Body of pancreas (tissue), 4 donors: ENCODE measurements around the gene SERF2. TPM values are rescaled to one million over a fixed set of nuclear protein-coding genes. Genes with fewer than 3 reads are reported as not detected.

Source experiments
- ATAC-seq: fragments of 150-250 bp; one replicate; pipeline ENCODE4 v1.9.1; 2016
- DNase-seq, 4 donors: peaks; one replicate each; pipeline ENCODE4 v3.0.0-alpha.2; 2019
- H3K27ac ChIP-seq, 4 donors: fragments of 200-600 bp; sonication (generic); 1 replicate in 3 of 4; 2 replicates in 1 of 4; pipeline versions ENCODE4 v1.5.1 to v1.6.1; 2016 to 2019; ENCODE audit warnings: mild to moderate bottlenecking in 1 of 4, mixed read lengths in 1 of 4, moderate library complexity in 1 of 4
- H3K27me3 ChIP-seq, 2 donors: fragments of 200-600 bp; sonication (generic); one replicate each; pipeline ENCODE4 v1.6.0; 2016; ENCODE audit warnings: mild to moderate bottlenecking in 1 of 2
- H3K36me3 ChIP-seq, 2 donors: fragments of 200-600 bp; sonication (generic); replicated peaks in 1 of 2; 2 replicates each; pipeline ENCODE4 v1.5.1; 2016; ENCODE audit warnings: low read depth in 2 of 2; ENCODE audit not compliant: insufficient read depth in 1 of 2
- H3K4me1 ChIP-seq: fragments of 200-600 bp; sonication (generic); one replicate; pipeline ENCODE4 v1.6.0; 2016
- H3K4me3 ChIP-seq, 2 donors: fragments of 200-600 bp; sonication (generic); 1 replicate in 1 of 2; 2 replicates in 1 of 2; pipeline ENCODE4 v1.5.1; 2016 to 2019
- H3K9me3 ChIP-seq, 3 donors: fragments of 200-600 bp; sonication (generic); 1 replicate in 2 of 3; 2 replicates in 1 of 3; pipeline ENCODE4 v1.5.1; 2016
- POLR2A ChIP-seq, 3 donors: fragments of 450-650 bp; IDR thresholded peaks; one replicate each; pipeline ENCODE4 v1.6.1; 2016; ENCODE audit warnings: antibody characterized with exemption in 3 of 3, mild to moderate bottlenecking in 2 of 3
- WGBS, 2 donors: methylation state at CpG; one replicate each; pipeline ENCODE4 v1.1.5; 2017; 5-methylcytosine and 5-hydroxymethylcytosine counted together
- intact Hi-C: fragments of 100-400 bp; cut with DNase I; formaldehyde crosslinking; loops from one replicate; pipeline ENCODE4 v1.15.1; 2023
- total RNA-seq, 2 donors: library from RNA; depleted of rRNA; stranded (reverse); fragments of >200 nt; gene quantifications; one replicate each; pipeline ENCODE4 v1.1.0, GENCODE V29; 2016
- TF ChIP-seq, protein P1 (sequence below), 7 experiments: fragments of 450-650 bp in 4 of 7; fragments of 200-600 bp in 3 of 7; sonication (generic) in 3 of 7; IDR thresholded peaks; one replicate each; pipeline ENCODE4 v1.5.1; 2016 to 2019; ENCODE audit warnings: antibody characterized with exemption in 7 of 7

Gene SERF2
- total RNA-seq, 2 donors from 2014 or later: 190 to 818 TPM

DNA sequence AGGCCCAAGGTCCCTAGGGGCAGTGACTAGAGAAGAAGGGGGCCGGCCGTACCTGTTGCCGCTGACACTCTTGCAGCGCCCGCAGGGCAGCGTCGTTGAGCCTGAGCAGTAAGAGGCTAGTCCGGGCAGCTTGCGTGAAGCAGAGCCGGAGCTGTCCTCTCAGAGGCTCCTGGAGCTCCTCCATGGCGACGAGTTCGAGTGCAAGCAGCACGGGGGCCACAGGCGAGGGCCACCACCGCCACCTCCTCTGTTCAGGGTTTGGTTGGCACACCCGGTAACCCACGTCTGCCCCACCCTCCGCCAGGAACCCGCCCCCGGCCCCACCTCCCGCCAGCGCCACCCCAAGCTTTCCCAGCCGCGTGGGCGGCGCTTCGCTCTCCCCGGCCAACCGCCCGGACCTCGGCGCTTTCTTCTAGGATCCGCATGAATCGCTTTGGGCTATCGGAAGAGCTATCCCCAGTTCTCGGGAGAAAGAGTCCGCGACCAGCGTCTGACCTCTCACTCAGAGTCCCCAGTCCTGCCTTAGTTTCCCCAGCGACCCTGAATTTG is 15.3 kb upstream of the SERF2 start, which contains the start of gene ELL3:
ELL3 (minus strand) TSS at position 249 of the 549 bp plus-strand sequence; CDS start at position 184, 65 bp downstream.
- Histone ChIP-seq H3K36me3 (peaks cover 0 to 3% of the 10 kb centered on the region in 2 donors), H3K9me3 (no peaks in the 10 kb centered on the region), H3K27me3 (no peaks in the 10 kb centered on the region), H3K4me3 (peak within 1 kb of the TSS; percentile 47 to 67), H3K27ac (peak within 1 kb of the TSS; percentile 92 to 96 (median 94)), H3K4me1 (peaks cover 25% of the 10 kb centered on the region)
- DNase-seq (peak; percentile 81 to 85 (median 82)), ATAC-seq (peak; percentile 83)
- peak; percentile 41 to 62 (median 56) for TF ChIP-seq POLR2A (IDR thresholded peaks at IDR 0.05)
- TF ChIP-seq, protein P1, sequence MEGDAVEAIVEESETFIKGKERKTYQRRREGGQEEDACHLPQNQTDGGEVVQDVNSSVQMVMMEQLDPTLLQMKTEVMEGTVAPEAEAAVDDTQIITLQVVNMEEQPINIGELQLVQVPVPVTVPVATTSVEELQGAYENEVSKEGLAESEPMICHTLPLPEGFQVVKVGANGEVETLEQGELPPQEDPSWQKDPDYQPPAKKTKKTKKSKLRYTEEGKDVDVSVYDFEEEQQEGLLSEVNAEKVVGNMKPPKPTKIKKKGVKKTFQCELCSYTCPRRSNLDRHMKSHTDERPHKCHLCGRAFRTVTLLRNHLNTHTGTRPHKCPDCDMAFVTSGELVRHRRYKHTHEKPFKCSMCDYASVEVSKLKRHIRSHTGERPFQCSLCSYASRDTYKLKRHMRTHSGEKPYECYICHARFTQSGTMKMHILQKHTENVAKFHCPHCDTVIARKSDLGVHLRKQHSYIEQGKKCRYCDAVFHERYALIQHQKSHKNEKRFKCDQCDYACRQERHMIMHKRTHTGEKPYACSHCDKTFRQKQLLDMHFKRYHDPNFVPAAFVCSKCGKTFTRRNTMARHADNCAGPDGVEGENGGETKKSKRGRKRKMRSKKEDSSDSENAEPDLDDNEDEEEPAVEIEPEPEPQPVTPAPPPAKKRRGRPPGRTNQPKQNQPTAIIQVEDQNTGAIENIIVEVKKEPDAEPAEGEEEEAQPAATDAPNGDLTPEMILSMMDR (IDR thresholded peaks at IDR 0.05): no peak
- 0% methylated on average over 2 to 31 of the region's 41 CpGs for WGBS, 2 donors
- intact Hi-C loops: no loop called here

DNA sequence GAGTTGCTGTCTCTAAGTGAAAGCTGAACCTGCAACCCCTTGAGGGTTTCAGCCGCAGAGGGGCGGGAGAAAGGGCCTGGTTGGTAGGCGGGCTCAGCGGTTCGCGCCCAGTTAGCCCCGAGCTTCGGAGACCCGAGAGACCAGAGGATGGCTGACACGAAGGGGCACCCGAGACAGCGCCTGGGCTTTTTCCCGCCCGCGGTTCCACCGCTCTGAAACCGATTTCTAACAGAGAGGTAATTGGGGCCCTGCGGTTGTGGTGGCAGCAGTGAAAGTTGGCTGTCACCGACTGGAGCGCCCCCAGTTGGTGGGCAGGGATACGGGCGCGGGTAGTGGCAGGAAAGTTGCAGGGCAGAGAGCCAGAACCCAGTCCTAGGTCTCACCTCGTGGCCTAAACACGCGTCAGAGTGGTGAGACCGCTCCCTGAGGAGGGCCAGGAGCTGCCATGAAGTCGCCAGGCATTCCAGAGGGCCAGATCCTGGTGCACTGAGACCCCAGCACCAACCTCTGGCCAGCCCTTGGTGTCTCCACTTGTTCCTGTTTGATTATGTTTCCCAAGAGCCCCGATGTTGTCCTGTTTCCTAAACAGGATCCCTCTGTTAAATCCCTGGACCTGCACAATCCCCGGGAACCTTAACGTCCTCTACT is 14.7 kb upstream of the SERF2 start:
- peaks cover 25% of the 10 kb centered on the region for H3K4me1 ChIP-seq
- DNase-seq: peak; percentile 83 to 90 (median 86)
- intact Hi-C loops: no loop called here
- 1% methylated on average over 8 to 31 of the region's 31 CpGs for WGBS, 2 donors
- peak overlapping the region; percentile 47 to 67 for H3K4me3 ChIP-seq
- TF ChIP-seq, protein P1 (IDR thresholded peaks at IDR 0.05): peak; percentile 57 to 93 (median 72)
- TF ChIP-seq POLR2A (IDR thresholded peaks at IDR 0.05): peak; percentile 20 to 49 (median 32)
- H3K27ac ChIP-seq: peak overlapping the region; percentile 92 to 96 (median 94)
- no peaks in the 10 kb centered on the region for H3K27me3 ChIP-seq
- H3K36me3 ChIP-seq: no peaks in the 10 kb centered on the region
- ATAC-seq: peak; percentile 74
- H3K9me3 ChIP-seq: no peaks in the 10 kb centered on the region

DNA sequence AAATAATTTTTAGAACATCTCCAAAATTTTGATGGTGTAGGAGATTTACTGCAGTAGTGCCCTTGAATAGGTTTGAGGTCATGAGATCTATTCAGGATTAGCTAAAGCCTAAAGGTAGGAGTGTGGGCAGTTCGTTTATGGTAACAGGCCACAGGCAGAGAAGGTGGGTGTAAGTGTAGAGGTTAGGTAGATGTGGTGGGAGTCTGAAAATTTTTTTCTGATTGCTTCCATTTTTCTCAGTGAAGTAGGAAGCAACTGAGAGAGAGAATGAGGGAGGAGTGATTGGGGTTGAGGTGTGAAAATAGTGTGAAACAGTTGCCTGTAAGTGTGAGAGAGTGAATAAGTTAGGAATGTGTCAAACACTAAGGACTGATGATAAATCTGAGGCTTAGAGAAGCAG is 13.1 kb upstream of the SERF2 start:
- no peaks in the 10 kb centered on the region for H3K9me3 ChIP-seq
- ATAC-seq (no peak), DNase-seq (no peak)
- no peak overlapping the region for H3K4me3 ChIP-seq
- peaks cover 25% of the 10 kb centered on the region for H3K4me1 ChIP-seq
- 85 to 86% methylated on average over 1 of the region's 1 CpG for WGBS, 2 donors
- no peak overlapping the region for H3K27ac ChIP-seq
- no peak for TF ChIP-seq POLR2A (IDR thresholded peaks at IDR 0.05)
- TF ChIP-seq, protein P1 (IDR thresholded peaks at IDR 0.05): no peak
- H3K27me3 ChIP-seq: no peaks in the 10 kb centered on the region
- intact Hi-C loops: no loop called here
- H3K36me3 ChIP-seq: no peaks in the 10 kb centered on the region

DNA sequence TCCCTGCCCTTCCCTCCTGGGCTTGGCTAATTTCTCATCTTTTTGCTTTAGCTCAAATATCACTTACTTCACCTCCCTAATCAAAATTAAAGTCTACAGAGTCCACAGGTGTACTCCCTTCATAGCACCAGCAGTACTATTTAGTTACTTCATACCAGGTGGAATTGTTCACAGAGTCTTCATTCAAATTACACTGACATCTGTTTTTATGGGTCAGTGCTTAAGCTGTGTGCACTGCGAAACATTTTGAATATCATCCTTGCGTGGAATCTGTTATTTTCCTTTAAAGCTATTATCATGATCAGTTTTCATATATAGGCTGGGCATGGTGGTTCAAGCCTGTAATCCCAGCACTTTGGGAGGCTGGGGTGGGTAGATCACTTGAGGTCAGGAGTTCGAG is 2.7 kb upstream of the SERF2 start:
- ATAC-seq (peak; percentile 8), DNase-seq (no peak)
- Histone ChIP-seq H3K4me1 (peaks cover 38% of the 10 kb centered on the region), H3K4me3 (no peak overlapping the region), H3K9me3 (no peaks in the 10 kb centered on the region), H3K36me3 (peaks cover 0 to 5% of the 10 kb centered on the region in 2 donors), H3K27me3 (no peaks in the 10 kb centered on the region), H3K27ac (peak overlapping the region in 3 of 4 donors; percentile 65 to 86 (median 72))
- TF ChIP-seq POLR2A (IDR thresholded peaks at IDR 0.05): no peak
- TF ChIP-seq, protein P1 (IDR thresholded peaks at IDR 0.05): no peak
- WGBS, 2 donors: 55 to 71% methylated on average over 3 of the region's 3 CpGs
- intact Hi-C loops: no loop called here
